ENCODE measurements around the gene MSH4.
"Not testable (repeated sequence)": the region's sequence is repeated elsewhere in the genome, so short reads cannot be mapped to it uniquely, and the experiment has no call there.

Gene MSH4

DNA sequence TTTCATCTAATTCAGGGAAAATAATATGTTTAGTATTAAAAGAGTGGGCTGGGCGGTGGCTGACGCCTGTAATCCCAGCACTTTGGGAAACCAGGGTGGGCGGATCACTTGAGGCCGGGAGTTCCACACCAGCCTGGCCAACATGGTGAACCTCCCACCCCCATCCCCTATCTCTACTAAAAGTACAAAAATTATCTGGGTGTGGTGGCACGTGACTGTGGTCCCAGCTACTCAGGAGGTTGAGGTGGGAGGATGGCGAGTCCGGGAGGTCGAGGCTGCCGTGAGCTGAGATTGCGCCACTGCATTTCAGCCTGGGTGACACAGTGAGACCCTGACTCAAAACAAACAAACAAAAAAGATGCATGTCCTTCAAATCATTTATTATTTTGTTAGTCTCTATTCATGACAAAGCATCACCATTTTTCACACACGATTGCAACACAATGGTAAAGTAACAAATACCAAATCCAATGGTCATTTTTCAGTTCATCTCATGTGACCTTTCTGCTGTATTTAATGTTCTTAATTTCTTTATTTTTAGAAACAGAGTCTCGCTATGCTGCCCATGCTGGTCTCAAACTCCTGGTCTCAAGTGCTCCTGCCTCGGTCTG is 1.0 kb downstream of the MSH4 start:
- no peak for DNase-seq

DNA sequence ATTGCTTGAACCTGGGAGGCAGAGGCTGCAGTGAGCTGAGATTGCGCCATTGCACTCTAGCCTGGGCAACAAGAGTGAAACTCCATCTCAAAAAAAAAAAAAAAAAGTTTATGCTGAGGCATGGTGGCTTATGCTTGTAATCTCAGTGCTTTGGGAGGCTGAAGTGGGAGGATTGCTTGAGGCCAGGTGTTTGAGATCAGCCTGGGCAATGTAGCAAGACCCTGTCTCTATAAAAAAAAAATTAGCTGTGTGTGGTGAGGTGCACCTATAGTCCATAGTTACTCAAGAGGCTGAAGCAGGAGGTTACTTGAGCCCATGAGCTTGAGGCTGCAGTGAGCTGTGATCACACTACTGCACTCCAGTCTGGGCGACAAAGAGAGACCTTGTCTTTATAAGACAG is 4.8 kb downstream of the MSH4 start:
- not testable (repeated sequence) for DNase-seq

DNA sequence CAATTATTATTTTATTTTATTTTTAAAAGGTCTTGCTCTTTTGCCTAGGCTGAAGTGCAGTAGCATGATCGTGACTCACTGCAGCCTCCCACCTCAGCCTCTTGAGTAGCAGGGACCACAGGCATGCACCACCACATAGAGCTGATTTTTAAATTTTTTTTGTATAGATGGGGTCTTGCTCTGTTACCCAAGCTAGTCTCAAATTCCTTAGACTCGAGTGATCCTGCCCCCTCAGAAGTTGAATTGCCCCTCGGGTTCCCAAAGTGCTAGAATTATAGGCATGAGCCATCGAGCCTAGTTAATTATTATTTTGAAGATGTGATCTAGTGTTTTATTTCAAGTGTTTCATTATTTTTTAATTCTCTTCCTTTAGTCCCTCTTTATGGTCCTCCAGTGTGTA is 12.2 kb downstream of the MSH4 start:
- DNase-seq, result no peak

- not testable (repeated sequence) for DNase-seq
Observed at GRCh38 chr1:75810113-75810512, 13.4 kb downstream of the MSH4 start.

GRCh38 chr1:75811211-75811981 is 14.7 kb downstream of the MSH4 start:
- DNase-seq, result no peak

DNA sequence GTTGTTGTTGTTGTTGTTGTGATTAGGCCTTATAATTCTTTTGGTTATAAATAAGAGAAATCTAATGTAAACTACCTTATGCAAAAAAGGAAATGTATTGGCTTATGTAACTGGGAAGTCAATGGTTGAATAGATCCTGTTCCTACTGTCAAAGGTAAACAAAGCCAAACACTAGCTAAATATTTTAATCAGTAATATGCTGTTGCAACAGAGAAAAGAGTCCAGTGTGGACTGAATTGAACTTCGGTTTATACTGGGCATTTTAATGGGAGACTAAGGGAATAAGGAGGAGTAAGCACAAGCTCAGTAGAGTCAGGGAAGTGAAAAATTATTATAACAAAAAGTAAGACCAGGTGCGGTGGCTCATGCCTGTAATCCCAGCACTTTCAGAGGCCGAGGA is 15.4 kb downstream of the MSH4 start:
- no peak for DNase-seq

- not testable (repeated sequence) for DNase-seq
Observed at GRCh38 chr1:75823596-75823995, 26.9 kb downstream of the MSH4 start.

- DNase-seq, result no peak
Observed at GRCh38 chr1:75836528-75837100, 39.9 kb downstream of the MSH4 start.

DNA sequence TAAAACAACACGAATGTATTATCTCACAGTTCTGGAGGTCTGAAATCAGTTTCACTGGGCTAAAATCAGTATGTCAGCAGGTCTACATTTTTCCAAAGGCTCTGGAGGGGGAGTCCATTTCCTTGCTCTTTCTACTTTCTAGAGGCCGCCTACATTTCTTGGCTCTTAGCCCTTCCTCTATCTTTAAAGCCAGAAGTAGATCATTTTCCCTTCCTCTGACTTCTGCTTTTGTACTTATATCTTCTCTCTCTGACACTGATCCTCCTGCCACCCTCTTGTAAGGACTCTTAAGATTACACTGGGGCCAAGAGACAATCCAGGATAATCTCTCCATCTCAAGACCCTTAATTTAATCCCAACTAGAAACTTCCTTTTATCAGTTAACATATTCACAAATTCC is 41.4 kb downstream of the MSH4 start:
- no peak for DNase-seq

DNA sequence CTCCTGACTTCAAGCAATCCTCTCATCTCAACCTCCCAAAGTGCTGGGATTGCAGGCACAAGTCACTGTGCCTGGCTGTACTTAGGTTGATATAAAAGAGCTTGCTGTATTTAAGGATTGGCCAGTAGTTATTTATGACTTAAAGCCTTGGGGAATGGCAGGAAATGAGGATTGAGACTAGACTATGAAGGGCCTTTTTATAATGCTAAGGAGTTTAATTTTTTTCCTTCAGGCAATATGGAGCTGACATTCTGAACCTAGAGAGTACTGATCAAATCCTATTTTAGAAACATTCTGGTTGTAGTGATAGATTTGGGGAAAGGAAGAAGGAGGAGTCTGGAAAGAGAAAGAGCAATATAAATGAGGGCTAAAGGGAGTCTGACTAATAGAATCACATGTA is 44.7 kb downstream of the MSH4 start:
- DNase-seq, result no peak

GRCh38 chr1:75845576-75845975 is 48.9 kb downstream of the MSH4 start:
- DNase-seq, result no peak

- DNase-seq, result no peak
Observed at GRCh38 chr1:75855010-75855409, 58.3 kb downstream of the MSH4 start.

GRCh38 chr1:75855734-75856133 is 59.1 kb downstream of the MSH4 start:
- DNase-seq, result no peak

DNA sequence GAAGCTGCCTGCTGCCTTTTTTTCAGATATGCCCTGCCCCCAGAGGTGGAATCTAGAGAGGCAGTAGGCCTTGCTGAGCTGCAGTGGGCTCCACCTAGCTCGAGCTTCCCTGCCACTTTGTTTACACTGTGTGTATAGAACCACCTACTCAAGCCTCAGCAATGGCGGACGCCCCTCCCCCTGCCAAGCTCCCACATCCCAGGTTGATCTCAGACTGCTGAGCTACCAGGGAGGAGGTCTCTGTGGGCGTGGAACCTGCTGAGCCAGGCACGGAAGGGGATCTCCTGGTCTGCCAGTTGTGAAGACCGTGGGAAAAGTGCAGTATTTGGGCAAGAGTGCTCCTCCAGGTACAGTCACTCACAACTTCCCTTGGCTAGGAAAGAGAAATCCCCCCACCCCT is 65.1 kb downstream of the MSH4 start:
- DNase-seq, result no peak

DNA sequence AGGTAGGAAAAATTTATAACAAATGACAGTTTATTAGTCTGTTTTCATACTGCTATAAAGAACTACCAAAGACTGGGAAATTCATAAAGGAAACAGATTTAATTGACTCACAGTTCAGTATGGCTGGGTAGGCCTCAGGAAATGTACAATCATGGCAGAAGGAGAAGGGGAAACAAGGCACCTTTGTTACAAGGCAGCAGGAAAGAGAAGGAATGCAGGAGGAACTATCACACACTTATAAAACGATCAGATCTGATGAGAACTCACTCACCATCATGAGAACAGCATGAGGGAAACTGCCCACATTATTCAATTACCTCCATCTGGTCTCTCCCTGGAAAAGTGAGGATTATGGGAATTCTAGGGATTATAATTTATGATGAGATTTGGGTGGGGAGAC is 74.3 kb downstream of the MSH4 start:
- DNase-seq, result no peak

- DNase-seq, result no peak
Observed at GRCh38 chr1:75879985-75880384, 83.3 kb downstream of the MSH4 start.

DNA sequence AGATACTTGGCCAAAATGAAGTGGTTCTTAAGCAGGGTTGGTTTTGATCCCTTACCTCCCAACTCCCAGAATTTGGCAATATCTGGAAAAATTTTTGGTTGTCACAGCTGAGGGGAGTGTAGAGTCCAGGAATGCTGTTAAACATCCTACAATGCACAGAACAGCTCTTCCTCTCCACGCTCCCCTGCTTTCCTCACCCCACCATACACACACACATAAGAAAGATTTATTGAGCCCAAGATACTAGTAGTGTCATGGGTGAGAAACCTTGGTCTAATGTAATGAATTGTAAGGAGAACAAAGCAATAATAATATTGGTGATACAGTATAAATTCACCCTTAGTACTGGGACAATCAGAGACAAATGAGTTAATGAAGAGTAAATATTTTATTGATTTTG is 87.8 kb downstream of the MSH4 start:
- DNase-seq, result no peak

DNA sequence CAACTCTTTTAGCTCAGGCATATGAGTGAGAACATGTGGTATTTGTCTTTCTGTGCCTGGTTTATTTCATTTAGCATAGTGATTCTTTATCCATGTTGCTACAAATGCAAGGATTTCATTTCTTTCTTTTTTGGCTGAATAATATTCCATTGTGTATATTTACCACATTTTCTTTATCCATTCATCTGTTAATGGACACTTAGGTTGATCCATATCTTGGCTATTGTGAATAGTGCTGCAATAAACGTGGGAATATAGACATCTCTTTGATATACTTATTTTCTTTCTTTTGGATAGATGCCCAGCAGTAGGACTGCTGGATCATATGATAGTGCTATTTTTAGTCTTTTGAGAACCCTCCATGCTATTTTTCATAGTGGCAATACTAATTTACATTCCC is 104.7 kb downstream of the MSH4 start:
- DNase-seq, result no peak

- no peak for DNase-seq
Observed at GRCh38 chr1:75908717-75909152, 112.1 kb downstream of the MSH4 start.

DNA sequence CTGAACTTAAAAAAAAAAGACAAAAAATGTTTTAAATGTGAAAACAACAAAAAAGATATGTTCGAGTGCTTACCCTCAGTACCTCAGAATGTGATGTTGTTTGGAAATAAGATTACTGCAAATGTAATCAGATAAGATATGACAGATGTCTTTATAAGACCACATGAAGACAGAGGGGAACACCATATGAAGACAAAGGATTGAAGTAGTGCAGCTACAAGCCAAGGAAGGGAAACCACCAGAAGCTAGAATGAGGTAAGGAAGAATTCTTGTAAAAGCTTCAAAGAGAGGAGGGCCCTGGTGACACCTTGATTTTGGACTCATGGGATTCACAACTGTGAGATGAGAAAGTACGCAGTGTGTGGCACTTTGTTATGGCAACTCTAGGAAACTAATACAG is 120.2 kb downstream of the MSH4 start:
- DNase-seq, result no peak

DNA sequence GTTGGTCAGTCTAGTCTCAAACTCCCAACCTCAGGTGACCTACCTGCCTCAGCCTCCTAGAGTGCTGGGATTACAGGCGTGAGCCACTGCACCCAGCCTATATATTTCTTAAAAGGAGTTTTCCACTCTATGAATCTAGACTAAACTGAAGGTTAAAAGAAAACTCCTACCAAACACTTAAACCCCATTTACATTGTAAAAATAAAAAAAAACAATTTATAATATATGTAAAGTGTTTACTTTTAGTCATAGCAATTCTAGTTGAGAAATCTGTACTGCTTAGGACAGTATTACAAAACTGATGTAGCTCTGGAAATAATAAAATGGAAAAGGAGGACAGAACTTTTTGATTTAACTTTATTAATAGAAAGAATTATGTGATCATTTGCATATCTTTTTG is 126.0 kb downstream of the MSH4 start:
- DNase-seq, result no peak

- no peak for DNase-seq
Observed at GRCh38 chr1:75932304-75932703, 135.6 kb downstream of the MSH4 start, which contains the start of gene ASB17. Gene ASB17, minus strand, starts transcription at chr1:75932404. Its CDS starts 113 bp downstream, at chr1:75932291.

DNA sequence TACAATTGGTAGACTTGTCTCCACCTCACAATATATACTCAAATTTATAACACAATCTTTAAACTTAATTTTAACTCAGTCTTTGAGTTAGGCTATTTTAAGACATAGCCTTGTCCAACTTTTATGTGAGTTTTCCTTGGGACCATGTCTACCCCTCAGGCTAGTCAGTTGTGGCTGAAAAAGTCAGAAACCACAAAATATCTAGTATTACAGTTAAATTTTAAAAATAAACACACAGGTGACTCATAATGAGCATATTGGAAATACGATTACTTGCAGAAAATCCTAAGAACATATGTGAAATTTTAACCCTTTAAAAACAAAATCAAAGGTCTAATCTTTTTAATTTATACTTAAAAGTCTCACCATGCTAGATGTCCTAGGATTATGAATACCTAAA is 140.4 kb downstream of the MSH4 start:
- no peak for DNase-seq

DNA sequence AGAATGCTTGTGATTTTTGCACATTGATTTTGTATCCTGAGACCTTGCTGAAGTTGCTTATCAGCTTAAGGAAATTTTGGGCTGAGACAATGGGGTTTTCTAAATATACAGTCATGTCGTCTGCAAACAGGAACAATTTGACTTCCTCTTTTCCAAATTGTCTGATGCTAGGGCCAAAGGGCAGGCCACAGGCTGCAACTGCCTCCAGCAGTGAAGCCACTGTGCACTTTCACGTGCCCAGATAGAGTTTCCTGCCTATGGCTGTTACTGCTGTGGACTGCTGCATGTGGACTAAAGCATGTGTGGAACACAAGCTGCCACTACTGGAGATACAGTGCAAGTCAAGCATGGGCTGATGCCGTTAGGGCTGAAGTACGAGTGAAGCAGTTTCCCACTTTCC is 146.4 kb downstream of the MSH4 start:
- not testable (repeated sequence) for DNase-seq

Data from NCI-H1092 treated with DMSO at 0.1 percent for 48 hours (cell line).